NCI-H1417 treated with DMSO at 0.1 percent for 48 hours (cell line): ENCODE results near the gene MBD3.
"Not testable (repeated sequence)": the region's sequence is repeated elsewhere in the genome, so short reads cannot be mapped to it uniquely, and the experiment has no call there.

Source experiments
- DNase-seq: peaks from one replicate; lab custom pipeline; 2025; lab: John Stamatoyannopoulos, UW

The MBD3 gene

DNA sequence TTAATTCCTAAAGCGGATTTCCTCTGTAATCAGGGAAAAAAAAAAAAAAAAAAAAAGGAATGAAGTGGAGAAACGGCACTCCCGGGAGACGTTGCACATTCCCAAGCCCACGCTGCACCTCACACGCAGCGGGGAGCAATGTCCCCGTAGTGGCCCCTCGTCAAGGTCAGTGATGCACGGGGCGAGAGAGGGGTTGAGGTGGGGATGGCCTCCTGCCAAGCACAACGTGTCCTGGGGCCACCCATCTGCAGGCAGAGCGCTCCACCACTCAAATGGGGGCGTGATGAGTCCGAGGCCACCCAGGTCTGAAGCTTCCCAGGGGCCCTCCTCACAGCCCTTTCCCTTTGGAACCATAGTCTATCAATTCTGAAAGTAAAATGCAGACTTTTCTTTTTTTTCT lies 53.7 kb downstream of the MBD3 start:
- no peak for DNase-seq

DNA sequence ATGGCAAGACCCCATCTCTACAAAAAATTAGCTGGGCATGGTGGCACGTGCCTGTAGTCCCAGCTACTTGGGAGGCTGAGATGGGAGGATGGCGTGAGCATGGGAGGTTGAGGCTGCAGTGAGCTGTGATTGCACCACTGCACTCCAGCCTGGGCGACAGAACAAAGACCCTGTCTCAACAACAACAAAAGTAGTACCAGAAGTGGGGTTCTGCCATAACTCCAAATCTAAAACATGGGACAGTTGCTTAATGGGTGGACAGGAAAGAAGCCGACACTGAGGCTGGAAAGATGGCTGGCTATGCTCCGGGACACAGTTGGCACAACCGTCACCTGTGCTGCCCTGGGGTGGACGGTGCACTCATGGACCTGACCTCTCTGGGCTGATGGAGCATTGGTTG lies 57.0 kb downstream of the MBD3 start:
- not testable (repeated sequence) for DNase-seq

DNA sequence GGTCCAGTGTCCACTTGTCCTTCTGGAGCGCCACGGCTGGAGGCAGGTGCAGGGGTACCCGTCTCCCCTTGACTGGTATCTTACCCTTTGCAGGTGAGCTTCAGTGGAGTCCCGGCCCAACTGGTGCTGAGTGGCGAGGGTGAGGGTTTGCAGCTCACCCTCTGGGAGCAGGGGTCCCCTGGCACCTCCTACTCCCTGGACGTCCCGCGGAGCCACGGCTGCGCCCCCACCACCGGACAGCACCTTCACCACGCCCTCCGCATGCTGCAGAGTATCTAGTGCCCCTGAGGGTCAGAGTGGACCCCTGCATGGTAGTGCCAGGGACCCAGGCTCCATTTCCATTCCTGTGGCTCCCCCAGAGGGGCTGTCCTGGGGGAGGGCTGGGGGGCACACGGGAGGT lies 57.7 kb downstream of the MBD3 start:
- no peak for DNase-seq

DNA sequence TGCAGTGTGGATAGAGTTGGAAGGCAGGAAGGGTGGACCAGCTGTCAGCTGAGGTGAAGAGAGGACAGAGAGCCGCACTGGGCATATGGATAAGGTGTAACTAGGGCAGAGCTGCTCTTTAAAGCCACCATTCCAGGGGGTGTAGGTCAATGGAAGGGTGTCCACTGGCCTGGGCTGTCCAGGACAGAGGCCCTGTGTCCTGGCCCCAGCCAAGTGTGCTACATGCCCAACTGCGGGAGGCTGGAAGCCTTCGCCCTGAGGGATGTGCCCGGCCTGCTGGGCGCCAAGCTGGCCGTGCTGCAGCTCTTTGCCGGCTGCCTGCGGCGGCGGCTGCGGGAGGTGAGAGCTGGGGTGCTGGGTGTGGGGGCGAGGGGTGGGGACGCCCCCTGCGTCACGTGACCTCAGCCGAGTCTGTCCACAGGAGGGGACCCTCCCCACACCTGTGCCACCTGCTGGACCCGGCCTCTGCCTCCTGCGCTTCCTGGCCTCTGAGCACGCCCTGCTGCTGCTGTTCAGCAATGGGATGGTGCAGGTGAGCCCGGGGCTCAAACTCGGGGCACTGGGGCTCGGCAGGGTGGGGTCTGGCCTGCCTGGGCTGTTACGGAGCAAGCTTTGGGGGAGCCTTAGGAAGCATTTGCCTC lies 59.0 kb downstream of the MBD3 start:
- DNase-seq: no peak

DNA sequence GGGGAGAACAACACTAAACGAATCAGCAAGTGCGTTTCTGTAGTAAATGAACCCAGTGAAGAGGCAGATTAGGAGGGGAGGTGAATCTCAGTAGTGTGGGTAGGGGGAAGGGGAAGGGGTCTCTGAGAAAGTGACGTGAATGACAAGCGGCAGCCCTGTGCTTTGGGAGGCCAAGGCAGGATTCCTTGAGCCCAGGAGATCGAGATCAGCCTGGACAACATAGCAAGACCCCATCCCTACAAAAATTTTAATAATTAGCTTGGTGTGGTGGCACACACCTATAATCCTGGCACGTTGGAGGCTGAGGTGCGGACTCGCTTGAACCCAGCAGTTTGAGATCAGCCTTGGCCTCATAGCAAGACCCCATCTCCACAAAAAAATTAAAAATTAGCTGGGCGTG lies 60.7 kb downstream of the MBD3 start:
- DNase-seq: no peak

DNA sequence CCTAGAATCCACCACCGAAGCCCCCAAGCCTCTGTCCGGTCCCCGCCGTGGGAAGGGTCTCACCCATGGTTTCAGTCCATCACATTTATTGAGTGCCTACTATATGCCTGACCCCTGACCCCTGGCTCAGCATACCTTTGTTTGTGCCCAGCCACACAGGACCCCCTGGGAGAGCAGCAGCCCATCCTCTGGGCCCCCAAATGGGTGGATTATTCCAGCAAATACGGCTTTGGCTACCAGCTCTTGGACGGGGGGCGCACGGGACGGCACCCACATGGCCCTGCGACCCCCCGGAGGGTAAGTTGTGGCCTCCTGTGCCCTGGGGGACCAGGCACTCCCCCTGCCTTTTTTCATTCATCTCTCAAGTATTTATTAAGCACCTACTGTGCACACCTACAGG lies 61.1 kb downstream of the MBD3 start:
- no peak for DNase-seq

DNA sequence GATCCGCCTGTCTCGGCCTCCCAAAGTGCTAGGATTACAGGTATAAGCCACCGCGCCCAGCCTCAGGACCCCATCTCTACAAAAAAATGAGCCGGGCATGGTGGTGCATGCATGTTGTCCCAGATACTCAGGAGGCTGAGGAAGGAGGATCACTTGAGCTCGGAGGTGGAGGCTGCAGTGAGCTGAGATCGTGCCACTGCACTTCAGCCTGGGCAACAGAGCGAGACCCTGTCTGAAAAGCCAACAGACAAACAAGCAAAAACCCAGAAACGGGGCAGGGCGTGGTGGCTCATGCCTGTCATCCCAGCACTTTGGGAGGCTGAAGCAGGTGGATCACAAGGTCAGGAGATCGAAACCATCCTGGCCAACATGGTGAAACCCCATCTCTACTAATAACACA lies 61.8 kb downstream of the MBD3 start:
- not testable (repeated sequence) for DNase-seq

DNA sequence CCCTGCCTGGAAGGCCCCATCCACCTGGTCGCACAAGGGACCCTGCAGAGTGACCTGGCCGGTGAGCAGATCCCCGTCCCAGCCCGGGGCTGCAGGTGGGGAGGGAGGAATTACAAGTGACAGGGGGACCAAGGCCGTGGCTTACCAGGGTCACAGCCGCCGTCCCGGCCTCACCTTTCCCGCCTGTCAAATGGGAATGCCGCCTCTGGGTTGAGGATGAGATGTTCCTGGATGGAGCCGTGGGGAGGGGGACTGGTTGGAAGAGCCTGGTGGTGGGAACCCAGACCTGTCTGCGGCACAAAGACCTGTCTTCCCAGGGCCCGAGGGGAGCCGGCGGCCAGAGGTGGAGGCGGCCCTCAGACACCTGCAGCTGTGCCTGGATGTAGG lies 63.2 kb downstream of the MBD3 start:
- no peak for DNase-seq

DNA sequence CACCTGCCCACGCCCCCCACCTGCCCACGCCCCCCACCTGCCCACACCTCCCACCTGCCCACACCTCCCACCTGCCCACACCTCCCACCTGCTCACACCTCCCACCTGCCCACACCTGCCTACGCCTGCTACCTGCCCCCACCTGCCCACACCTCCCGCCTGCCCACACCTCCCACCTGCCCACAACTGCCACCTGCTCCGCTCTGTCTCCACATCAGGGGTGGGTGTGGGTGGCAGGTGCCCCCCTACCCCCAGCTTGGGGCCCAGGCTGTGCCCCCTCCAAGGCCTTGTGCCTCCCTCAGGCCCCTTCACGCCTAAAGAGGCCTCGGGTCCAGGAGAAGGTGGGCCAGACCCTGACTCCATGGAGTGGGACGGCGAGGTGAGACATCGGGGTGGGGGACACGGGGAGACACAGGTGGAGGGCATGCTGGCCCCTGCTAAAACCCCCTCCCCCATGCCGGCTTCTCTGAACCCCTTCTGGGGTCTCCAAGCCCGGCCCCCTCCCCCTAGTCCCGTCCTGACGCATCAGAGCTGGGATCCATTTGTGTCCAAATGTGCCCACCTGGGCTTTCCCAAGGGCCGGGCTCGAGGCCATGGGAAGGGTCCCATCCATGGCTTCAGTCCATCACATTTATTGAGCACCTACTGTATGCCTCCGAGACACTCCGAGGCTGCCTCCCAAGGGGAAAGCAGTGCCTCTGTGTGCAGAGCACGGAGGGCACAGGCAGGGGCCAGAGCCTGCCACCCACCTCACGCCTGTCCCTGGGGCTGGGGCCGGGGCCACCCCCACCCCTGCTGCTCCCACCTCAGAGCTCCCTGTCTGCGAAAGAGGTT lies 63.9 kb downstream of the MBD3 start:
- no peak for DNase-seq

DNA sequence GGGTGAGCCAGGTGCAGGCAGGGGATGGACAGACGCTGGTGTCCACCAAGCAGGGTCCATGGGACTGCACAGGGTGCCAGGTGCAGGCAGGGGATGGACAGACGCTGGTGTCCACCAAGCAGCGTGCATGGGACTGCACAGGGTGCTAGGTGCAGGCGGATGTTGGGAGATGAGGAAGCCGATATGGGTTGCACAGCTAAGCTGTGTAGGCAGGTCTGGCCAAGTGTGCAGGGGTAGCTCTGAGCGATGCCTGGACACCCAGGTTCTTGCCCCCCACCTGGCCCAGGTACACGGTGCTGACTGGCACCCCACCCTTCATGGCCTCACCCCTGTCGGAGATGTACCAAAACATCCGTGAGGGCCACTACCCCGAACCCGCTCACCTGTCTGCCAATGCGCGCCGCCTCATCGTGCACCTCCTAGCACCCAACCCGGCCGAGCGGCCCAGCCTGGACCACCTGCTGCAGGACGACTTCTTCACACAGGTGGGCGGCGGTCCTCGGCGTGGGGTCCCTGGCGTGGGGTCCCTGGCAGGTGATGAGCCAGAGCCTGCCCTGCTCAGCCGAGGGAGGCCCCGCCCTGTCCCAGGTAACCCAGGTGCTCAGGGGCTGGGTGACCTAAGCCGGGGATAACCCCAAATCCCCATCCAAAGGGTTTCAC lies 64.9 kb downstream of the MBD3 start:
- no peak for DNase-seq

DNA sequence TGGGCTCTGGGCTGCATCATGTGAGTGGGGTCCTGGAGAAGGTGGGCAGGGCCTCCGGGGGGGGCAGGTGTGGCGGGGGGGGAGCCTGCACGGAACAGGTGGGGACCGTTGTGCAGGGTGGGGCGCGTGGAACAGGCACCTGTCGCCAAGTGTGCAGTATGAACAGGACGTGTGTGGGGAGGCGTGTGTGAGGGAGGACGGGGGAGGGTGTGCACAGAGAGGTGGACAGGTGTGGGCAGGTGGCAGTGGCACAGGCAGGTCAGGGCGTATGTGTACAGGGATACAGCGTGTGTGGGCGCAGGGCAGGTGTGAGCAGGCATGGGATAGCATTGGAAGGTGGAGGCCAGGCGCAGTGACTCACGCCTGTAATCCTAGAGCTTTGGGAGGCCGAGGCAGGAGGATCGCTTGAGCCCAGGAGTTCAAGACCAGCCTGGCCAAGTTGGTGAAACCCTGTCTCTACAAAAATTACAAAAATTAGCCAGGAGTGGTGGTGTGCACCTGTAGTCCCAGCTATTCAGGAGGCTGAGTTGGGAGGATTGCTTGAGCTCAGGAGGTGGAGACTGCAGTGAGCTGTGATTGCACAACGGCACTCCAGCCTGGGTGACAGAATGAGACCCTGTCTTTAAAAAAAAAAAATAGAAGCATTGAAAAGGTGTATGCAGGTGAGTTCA lies 65.6 kb downstream of the MBD3 start:
- DNase-seq: no peak

DNA sequence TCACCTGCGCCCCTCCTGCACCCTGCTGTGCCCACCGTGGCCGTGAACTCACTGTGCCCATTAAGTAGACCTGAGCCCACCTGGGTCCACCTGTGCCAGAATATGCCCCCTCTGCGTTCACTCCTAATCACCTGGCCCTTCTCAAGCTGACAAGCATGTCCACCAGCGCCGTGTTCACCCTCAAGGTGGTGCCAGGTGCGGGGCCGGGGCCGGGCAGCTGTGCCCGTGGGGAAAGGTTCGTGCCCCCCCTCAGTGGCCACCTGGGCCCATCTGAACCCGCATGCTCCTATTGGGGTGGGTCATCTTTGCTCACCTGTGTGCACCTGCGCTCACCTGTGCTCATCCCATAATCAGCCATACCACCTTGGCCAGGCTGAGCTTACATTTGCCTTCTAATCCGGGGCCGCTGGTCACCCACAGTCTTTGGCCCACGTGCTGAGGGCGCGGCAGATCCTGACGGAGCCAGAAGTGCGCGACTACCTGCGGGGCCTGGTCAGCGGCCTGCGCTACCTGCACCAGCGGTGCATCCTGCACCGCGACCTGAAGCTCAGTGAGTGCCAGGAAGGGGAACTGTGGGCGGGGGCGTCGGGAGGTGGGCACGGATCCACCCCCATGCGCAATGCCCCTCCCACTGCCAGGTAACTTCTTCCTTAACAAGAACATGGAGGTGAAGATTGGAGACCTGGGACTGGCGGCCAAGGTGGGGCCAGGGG lies 66.4 kb downstream of the MBD3 start:
- DNase-seq: no peak

DNA sequence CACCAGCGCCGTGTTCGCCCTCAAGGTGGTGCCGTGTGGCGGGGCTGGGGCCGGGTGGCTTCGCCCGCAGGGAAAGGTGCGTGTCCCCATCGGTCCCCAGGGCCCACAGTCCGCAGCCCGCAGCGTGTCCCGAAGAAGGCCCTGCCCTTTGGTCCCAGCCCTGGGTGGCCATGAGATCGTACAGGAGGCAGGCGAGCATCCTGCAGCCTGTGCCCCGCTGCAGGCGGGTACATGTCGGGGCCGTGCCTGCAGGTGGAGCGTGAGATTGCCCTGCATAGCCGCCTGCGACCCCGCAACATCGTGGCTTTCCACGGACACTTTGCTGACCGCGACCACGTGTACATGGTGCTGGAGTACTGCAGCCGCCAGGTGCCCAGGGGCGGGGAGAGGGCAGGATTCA lies 67.3 kb downstream of the MBD3 start:
- no peak for DNase-seq

DNA sequence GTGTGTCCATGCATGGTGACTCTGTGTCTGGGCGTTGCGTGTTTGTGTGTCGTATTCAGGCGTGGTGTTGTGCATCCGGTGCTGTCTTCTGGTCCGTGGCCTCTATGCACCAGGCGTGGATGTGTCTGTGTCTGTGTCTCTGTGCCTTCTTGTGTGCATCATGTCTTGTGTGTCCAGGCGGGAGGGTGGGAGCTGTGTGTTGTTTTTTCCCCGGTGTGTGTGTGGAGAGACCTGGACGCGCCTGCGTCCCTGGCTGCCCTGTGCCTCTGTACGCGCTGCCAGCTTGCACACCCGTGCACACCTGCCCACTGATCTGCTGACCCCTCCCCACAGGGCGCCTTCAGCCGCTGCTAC lies 67.7 kb downstream of the MBD3 start:
- DNase-seq: no peak

DNA sequence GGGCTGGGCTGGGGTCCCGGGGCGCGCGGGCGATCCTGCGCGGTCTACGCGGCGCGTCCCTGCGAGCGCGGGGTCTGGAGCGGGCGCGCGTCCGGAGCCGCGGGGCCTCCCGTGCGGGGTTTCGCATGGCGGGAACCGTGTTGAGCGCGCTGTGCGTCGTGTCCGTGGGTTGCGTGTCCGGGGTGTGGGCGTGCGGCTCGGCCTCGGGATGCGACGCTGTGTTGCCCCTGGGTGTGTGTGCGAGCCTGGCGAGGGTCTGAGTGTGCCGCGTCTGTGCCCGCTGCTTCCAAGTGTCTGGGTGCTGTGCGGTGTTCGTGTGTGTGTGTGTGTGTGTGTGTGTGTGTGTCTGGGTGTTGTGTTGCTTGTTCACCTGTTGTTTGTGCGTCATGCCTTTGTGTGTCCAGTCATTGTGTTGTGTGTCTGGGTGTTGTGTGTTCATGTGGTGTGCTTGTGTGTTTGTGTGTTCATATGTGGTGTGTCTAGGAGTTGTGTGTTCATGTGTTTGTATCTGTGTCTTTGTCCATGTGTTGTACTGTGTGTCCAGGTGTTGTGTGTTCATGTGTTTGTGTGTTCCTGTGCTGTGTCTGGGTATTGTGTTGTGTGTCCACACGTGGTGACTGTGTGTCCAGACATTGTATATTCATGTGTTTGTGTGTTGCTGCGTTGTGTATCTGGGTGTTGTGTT lies 68.2 kb downstream of the MBD3 start:
- no peak for DNase-seq
